OCI-LY1 (cell line): ENCODE results near the gene BNIP5.

ENCODE experiments used
- H2AFZ ChIP-seq: fragments of 200-600 bp; sonication (generic), shearing (Covaris generic); 2 replicates; pipeline ENCODE4 v1.6.0; 2014; ENCODE audit warnings: antibody characterized with exemption, mild to moderate bottlenecking, low read length
- H3F3A ChIP-seq: fragments of 200-600 bp; sonication (generic), shearing (Covaris generic); 2 replicates; pipeline ENCODE4 v1.6.0; 2014; ENCODE audit warnings: mild to moderate bottlenecking, antibody characterized with exemption, low read length, moderate library complexity; ENCODE audit not compliant: insufficient read depth
- H3K27ac ChIP-seq: fragments of 200-600 bp; sonication (generic); 2 replicates; pipeline ENCODE4 v1.5.1; 2014; ENCODE audit warnings: low read length, mixed run types, mild to moderate bottlenecking, low read depth; ENCODE audit not compliant: poor library complexity, severe bottlenecking
- H3K27me3 ChIP-seq: fragments of 200-600 bp; sonication (generic); 2 replicates; pipeline ENCODE4 v1.6.0; 2014; ENCODE audit warnings: antibody characterized with exemption, mild to moderate bottlenecking, low read length, moderate library complexity; ENCODE audit not compliant: insufficient read depth
- H3K36me3 ChIP-seq: fragments of 200-600 bp; sonication (generic); 2 replicates; pipeline ENCODE4 v1.6.1; 2014; ENCODE audit warnings: mild to moderate bottlenecking, antibody characterized with exemption, low read length, moderate library complexity, mixed read lengths; ENCODE audit not compliant: insufficient read depth
- H3K4me1 ChIP-seq: fragments of 200-600 bp; sonication (generic); 2 replicates; pipeline ENCODE4 v1.5.1; 2014; ENCODE audit warnings: mild to moderate bottlenecking, low read length, moderate library complexity; ENCODE audit not compliant: insufficient read depth, severe bottlenecking
- H3K4me2 ChIP-seq: fragments of 200-600 bp; sonication (generic), shearing (Covaris generic); 2 replicates; pipeline ENCODE4 v1.6.1; 2014; ENCODE audit warnings: low read length
- H3K4me3 ChIP-seq: fragments of 200-600 bp; sonication (generic); 2 replicates; pipeline ENCODE4 v1.5.1; 2014; ENCODE audit warnings: low read length, low read depth, mild to moderate bottlenecking, mixed read lengths; ENCODE audit not compliant: poor library complexity, severe bottlenecking
- H3K79me2 ChIP-seq: fragments of 200-600 bp; shearing (Covaris generic); 2 replicates; pipeline ENCODE4 v1.6.1; 2016; ENCODE audit warnings: mixed run types, low read length, mixed read lengths; ENCODE audit not compliant: insufficient read depth
- H3K9ac ChIP-seq: fragments of 200-600 bp; sonication (generic), shearing (Covaris generic); 2 replicates; pipeline ENCODE4 v1.6.1; 2014; ENCODE audit warnings: mild to moderate bottlenecking, low read length, mixed read lengths
- H3K9me2 ChIP-seq: fragments of 200-600 bp; sonication (generic), shearing (Covaris generic); 2 replicates; pipeline ENCODE4 v1.6.1; 2014; ENCODE audit warnings: low read depth, mild to moderate bottlenecking, low read length, mixed read lengths
- H3K9me3 ChIP-seq: fragments of 200-600 bp; shearing (Covaris generic); 2 replicates; pipeline ENCODE4 v1.6.1; 2014; ENCODE audit warnings: low read length, mixed read lengths
- H4K20me1 ChIP-seq: fragments of 200-600 bp; sonication (generic), shearing (Covaris generic); 2 replicates; pipeline ENCODE4 v1.6.0; 2016; ENCODE audit warnings: mild to moderate bottlenecking, low read length; ENCODE audit not compliant: insufficient read depth
- EZH2 ChIP-seq: fragments of 200-600 bp; sonication (generic), shearing (Covaris generic); IDR thresholded peaks from 2 replicates; pipeline ENCODE4 v1.8.0; 2017; ENCODE audit warnings: borderline replicate concordance, mixed run types, mild to moderate bottlenecking, antibody characterized with exemption, low read length, moderate library complexity, mixed read lengths
- TF ChIP-seq, protein P1 (sequence below): fragments of 200-600 bp; sonication (generic), shearing (Covaris generic); IDR thresholded peaks from 2 replicates; pipeline ENCODE4 v1.5.1; 2017; ENCODE audit warnings: mild to moderate bottlenecking, antibody characterized with exemption, low read length, moderate library complexity, mixed read lengths

The BNIP5 gene

DNA sequence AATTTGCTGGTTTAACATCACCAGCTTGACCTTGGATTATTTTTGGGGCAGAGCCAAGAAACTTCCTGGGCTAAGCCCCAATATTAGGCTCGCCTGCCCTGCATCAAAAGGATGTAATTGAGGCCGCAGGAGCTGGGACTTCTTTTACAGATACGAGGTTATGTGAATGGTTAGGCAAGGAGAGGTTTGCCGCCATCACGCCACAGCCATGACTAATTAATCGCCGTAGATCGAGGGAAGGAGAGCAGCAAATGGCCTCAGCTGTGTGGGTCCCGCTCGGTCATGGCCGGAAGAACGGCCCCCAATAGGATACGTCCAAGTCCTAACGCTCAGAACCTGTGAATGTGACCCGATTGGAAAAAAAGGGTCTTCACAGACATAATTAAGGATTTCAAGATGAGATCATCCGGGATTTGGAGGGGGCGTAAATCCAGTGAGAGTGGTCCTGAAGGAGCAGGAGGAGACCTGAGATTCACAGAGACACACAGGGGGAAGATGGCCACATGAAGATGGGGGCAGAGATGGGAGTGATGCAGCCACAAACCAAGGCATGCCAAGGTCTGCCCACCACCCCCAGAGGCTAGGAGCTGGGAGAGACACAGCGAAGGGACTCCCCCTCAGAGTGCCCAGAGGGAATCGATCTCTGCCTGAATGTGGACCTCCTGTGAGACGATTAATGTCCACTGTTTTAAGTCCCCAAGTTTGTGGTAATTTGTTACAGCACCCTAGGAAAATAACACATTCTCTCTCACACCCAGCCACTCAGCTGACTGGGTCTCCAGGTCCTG lies 10.0 kb upstream of the BNIP5 start:
- H3K36me3 ChIP-seq, result no peaks in the 10 kb centered on the region
- no peaks in the 10 kb centered on the region for H3K79me2 ChIP-seq
- H2AFZ ChIP-seq, result no peak overlapping the region
- no peak overlapping the region for H3K9ac ChIP-seq
- TF ChIP-seq, protein P1, sequence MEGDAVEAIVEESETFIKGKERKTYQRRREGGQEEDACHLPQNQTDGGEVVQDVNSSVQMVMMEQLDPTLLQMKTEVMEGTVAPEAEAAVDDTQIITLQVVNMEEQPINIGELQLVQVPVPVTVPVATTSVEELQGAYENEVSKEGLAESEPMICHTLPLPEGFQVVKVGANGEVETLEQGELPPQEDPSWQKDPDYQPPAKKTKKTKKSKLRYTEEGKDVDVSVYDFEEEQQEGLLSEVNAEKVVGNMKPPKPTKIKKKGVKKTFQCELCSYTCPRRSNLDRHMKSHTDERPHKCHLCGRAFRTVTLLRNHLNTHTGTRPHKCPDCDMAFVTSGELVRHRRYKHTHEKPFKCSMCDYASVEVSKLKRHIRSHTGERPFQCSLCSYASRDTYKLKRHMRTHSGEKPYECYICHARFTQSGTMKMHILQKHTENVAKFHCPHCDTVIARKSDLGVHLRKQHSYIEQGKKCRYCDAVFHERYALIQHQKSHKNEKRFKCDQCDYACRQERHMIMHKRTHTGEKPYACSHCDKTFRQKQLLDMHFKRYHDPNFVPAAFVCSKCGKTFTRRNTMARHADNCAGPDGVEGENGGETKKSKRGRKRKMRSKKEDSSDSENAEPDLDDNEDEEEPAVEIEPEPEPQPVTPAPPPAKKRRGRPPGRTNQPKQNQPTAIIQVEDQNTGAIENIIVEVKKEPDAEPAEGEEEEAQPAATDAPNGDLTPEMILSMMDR, result no peak
- TF ChIP-seq EZH2, result no peak
- no peak overlapping the region for H3K4me2 ChIP-seq
- no peaks in the 10 kb centered on the region for H4K20me1 ChIP-seq
- H3K4me1 ChIP-seq, result peaks cover 12% of the 10 kb centered on the region
- no peak overlapping the region for H3K4me3 ChIP-seq
- H3K27ac ChIP-seq, result no peak overlapping the region
- H3K9me3 ChIP-seq, result no peaks in the 10 kb centered on the region
- H3K9me2 ChIP-seq, result no peaks in the 10 kb centered on the region
- H3K27me3 ChIP-seq, result no peaks in the 10 kb centered on the region
- H3F3A ChIP-seq, result no peaks in the 10 kb centered on the region

DNA sequence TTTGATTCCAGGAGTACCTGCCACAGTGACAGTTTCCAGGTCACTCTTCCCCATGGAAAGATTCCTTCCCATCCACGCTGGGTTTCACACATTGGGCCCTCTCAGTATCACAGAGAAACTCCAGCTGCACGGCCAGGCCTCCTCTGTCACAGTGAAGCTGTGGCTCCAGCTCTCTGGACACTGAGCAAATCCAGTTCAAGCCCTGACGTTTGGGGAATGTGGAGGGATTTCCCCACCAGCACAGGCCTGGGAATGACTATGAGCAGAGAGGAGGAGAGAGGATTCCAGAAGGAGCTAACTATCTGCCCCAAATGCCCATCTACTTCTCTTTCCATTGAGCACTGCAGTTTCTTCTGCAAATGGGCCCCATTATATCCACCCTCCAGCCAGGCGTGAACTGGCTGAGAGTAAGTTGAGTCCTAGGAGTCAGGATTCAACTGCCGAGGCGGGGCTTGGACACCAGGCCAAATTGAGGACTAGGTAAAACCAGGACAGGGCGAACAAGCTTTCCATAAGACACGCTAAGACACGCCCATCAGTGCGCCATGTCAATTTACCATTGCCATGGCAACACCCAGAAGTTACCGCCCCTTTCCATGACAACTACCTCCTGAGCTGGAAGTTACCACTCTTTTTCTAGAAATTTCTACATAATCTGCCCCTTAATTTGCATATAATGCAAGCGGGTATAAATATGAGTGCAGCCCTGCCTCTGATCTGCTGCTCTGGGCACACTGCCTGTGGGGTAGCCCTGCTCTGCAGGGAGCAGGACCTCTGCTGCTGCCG lies 9.2 kb upstream of the BNIP5 start:
- H3K27me3 ChIP-seq, result no peaks in the 10 kb centered on the region
- no peak overlapping the region for H3K4me3 ChIP-seq
- H3K36me3 ChIP-seq, result no peaks in the 10 kb centered on the region
- TF ChIP-seq, protein P1, result no peak
- no peak for TF ChIP-seq EZH2
- H4K20me1 ChIP-seq, result no peaks in the 10 kb centered on the region
- no peak overlapping the region for H3K4me2 ChIP-seq
- H3K9me2 ChIP-seq, result no peaks in the 10 kb centered on the region
- H3K79me2 ChIP-seq, result no peaks in the 10 kb centered on the region
- no peak overlapping the region for H3K27ac ChIP-seq
- no peak overlapping the region for H3K9ac ChIP-seq
- no peaks in the 10 kb centered on the region for H3F3A ChIP-seq
- no peaks in the 10 kb centered on the region for H3K9me3 ChIP-seq
- H3K4me1 ChIP-seq, result peaks cover 13% of the 10 kb centered on the region
- H2AFZ ChIP-seq, result no peak overlapping the region

DNA sequence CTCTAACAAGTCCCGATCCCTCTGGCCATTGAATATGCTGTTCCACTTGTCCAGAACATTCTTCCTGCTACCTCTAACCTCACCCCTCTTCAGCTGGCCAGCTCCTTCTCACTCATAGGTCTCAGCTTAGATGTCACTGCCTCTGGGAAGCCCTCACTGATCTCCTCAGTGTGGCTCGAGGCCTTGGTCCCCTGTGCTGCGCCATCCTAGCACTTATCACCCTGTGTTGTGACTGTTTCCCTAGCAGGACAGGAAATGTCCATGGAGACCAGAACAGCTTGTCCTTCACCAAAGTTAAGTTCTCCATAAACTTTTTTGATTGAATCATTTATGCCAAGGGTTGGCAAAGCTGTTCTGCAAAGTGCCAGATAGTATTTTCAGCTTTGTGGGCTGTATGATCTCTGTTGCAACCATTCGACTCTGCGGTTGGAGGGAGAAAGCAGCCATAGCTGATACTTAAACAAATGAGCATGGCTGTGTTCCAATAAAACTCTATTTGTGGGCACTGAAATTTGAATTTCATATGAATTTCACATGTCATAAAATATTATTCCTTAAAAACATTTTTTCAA lies 6.5 kb upstream of the BNIP5 start:
- H3K9me3 ChIP-seq, result no peaks in the 10 kb centered on the region
- TF ChIP-seq EZH2, result no peak
- TF ChIP-seq, protein P1, result no peak
- peaks cover 5% of the 10 kb centered on the region for H3K4me1 ChIP-seq

More for the DNA sequence above, 6.5 kb upstream of the BNIP5 start:
- no peaks in the 10 kb centered on the region for H3K27me3 ChIP-seq
- H3K79me2 ChIP-seq, result no peaks in the 10 kb centered on the region
- H2AFZ ChIP-seq, result no peak overlapping the region
- no peaks in the 10 kb centered on the region for H3K36me3 ChIP-seq
- H3K9ac ChIP-seq, result no peak overlapping the region
- no peaks in the 10 kb centered on the region for H4K20me1 ChIP-seq
- no peaks in the 10 kb centered on the region for H3F3A ChIP-seq
- no peak overlapping the region for H3K4me3 ChIP-seq
- no peak overlapping the region for H3K27ac ChIP-seq
- H3K4me2 ChIP-seq, result no peak overlapping the region
- H3K9me2 ChIP-seq, result no peaks in the 10 kb centered on the region
